ENCODE data around the gene DRC3. TPM values are rescaled to one million over a fixed set of nuclear protein-coding genes. Genes with fewer than 3 reads are reported as not detected.

The DRC3 gene
- total and polyA plus RNA-seq, 7 experiments from 2014 or later, result 0.50 to 2.4 (median 1.00) TPM; not detected in 4

- Mint-ChIP-seq H3K36me3 (peaks cover 3 to 31% (median 19%) of the 10 kb centered on the region in 5 donors), H3K4me3 (peak overlapping the region; percentile 60 to 94 (median 86)), H3K4me1 (peaks cover 50 to 87% (median 76%) of the 10 kb centered on the region in 7 donors), H3K9me3 (peaks cover 0 to 6% (median 0%) of the 10 kb centered on the region in 11 donors), H3K27ac (peak overlapping the region; percentile 93 to 100 (median 98)), H3K27me3 (no peaks in the 10 kb centered on the region)
- Histone ChIP-seq H3K9me3 (ENCODE audit: control insufficient read depth in 2 of 3, low read length in 3 of 3) (no peaks in the 10 kb centered on the region), H3K4me3 (ENCODE audit: low read length) (peak overlapping the region; percentile 37), H3K27me3 (ENCODE audit: control insufficient read depth in 2 of 2, insufficient read depth in 2 of 2, low read length in 2 of 2) (no peaks in the 10 kb centered on the region), H3K27ac (ENCODE audit: low read depth, low read length) (peak overlapping the region; percentile 79), H3K36me3 (ENCODE audit: control insufficient read depth in 2 of 3, insufficient read depth in 3 of 3, low read length in 3 of 3) (no peaks in the 10 kb centered on the region), H3K4me1 (ENCODE audit: control insufficient read depth in 2 of 2, insufficient read depth in 2 of 2, low read length in 2 of 2) (peaks cover 26 to 64% of the 10 kb centered on the region in 2 donors)
- intact Hi-C loops (cut with micrococcal nuclease), result loop anchor here (1.0 to 10.0 kb wide), 3 partner anchors 13 to 79 kb away; partner anchors contain the start of genes ATPAF2 (in 1 of the 2), DRC3 (in 1 of the 2), GID4 (in 1 of the 2) and TOM1L2 (in 1 of the 2)
- ChIA-PET CTCF (interaction anchor here (0.6 to 2.9 kb wide), 5 partner anchors 9 to 1414 kb away, joined by 3 to 12 read pairs (median 3); partner anchors contain the start of genes DRC3 and TOM1L2), POLR2A (interaction anchor here (0.6 to 5.4 kb wide), 5 partner anchors 8 to 341 kb away, joined by 3 to 62 read pairs (median 3); partner anchors contain the start of genes DRC3 and TOM1L2)
- peak; percentile 38 for ATAC-seq
- peak in 7 of 9 donors; percentile 10 to 44 (median 27) for DNase-seq
These were observed 12.9 kb upstream of the DRC3 start for GRCh38 chr17:17959520-17960361.

DNA sequence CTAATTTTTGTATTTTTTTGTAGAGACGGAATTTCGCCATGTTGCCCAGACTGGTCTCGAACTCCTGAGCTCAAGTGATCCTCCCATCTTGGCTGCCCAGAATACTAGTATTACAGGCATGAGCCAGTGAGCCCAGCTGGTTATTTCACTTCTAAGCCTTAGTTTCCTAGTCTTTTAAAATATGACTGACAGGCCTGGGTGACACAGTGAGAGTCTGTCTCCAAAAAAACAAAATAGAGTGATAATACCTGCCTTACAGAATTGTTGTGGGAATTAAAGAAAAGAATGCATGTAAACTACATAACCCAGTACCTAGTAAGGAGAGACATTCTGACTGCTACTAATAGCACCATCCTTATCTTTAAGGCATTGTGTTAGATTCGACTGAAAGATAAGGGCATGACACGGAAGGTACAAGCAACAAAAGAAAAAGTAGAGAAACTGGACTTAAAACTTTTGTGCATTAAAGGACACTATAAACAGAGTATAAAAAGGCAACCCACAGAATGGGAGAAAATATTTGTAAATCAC is 12.1 kb upstream of the DRC3 start:
- Histone ChIP-seq H3K36me3 (ENCODE audit: control insufficient read depth in 2 of 3, insufficient read depth in 3 of 3, low read length in 3 of 3) (no peaks in the 10 kb centered on the region), H3K27me3 (ENCODE audit: control insufficient read depth in 2 of 2, insufficient read depth in 2 of 2, low read length in 2 of 2) (no peaks in the 10 kb centered on the region), H3K4me1 (ENCODE audit: control insufficient read depth in 2 of 2, insufficient read depth in 2 of 2, low read length in 2 of 2) (peaks cover 26 to 58% of the 10 kb centered on the region in 2 donors), H3K4me3 (ENCODE audit: low read length) (peak overlapping the region; percentile 37), H3K9me3 (ENCODE audit: control insufficient read depth in 2 of 3, low read length in 3 of 3) (no peaks in the 10 kb centered on the region), H3K27ac (ENCODE audit: low read depth, low read length) (peak overlapping the region; percentile 79)
- DNase-seq, result no peak
- H3K4me1 Mint-ChIP-seq, result peaks cover 51 to 87% (median 77%) of the 10 kb centered on the region in 7 donors
- POLR2A ChIA-PET, result interaction anchor here (0.6 to 5.4 kb wide), 3 partner anchors 8 to 20 kb away, joined by 3 to 62 read pairs (median 62); partner anchors contain the start of genes DRC3 and TOM1L2
- intact Hi-C loops (cut with micrococcal nuclease), result loop anchor here in 1 of 2 donors (1.0 to 10.0 kb wide), 2 partner anchors 12 to 46 kb away; partner anchors contain the start of genes DRC3 and TOM1L2
- CTCF ChIA-PET, result interaction anchor here (0.7 to 2.9 kb wide), 3 partner anchors 11 to 1413 kb away, joined by 3 to 12 read pairs (median 4); partner anchors contain the start of genes DRC3 and TOM1L2
- ATAC-seq, result no peak
- peak overlapping the region; percentile 60 to 94 (median 86) for H3K4me3 Mint-ChIP-seq
- H3K9me3 Mint-ChIP-seq, result peaks cover 0 to 4% (median 0%) of the 10 kb centered on the region in 11 donors
- peak overlapping the region; percentile 93 to 100 (median 98) for H3K27ac Mint-ChIP-seq
- peaks cover 0 to 28% (median 14%) of the 10 kb centered on the region in 5 donors for H3K36me3 Mint-ChIP-seq
- H3K27me3 Mint-ChIP-seq, result no peaks in the 10 kb centered on the region

- POLR2A ChIA-PET, result no interaction called here
- DNase-seq, result no peak
These were observed 9.6 kb upstream of the DRC3 start for GRCh38 chr17:17963066-17963465.

DNA sequence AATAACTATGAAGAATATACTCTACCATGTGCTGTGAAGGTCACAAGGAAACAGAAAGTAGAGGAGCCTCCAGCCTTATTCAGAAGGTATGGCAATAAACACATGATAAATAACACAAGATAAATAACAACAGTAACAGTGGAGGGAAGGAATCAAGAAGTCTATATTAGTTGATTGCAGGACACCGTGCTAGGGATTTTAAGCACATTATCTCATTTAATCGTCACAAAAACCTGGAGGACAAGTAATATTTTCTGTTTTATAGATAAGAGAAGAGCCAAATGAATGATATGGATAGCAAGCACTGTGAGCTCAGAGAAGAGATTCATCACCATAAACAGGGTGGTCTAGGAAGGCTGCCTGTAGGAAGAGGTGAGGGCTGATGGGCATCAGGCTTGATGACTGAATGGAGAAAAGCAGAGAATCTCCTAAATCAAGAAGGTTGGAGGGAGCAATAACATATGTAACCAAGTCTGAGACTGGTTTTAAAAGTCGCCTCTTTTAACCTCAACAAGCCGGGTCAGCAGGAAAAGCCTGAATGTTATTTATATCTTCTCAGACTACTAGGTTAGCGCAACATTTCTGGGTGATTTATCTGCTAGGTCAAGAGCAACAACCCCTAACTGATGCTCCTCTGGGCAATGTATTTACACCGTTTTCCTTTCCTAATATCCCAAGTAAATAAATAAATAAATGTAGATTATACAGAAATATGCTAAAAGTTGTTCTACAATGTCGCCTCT is 8.8 kb upstream of the DRC3 start:
- Mint-ChIP-seq H3K4me1 (peaks cover 54 to 90% (median 81%) of the 10 kb centered on the region in 7 donors), H3K27ac (peak overlapping the region in 7 of 9 donors; percentile 18 to 80 (median 58)), H3K9me3 (no peaks in the 10 kb centered on the region), H3K36me3 (peaks cover 0 to 18% (median 8%) of the 10 kb centered on the region in 5 donors), H3K4me3 (peak overlapping the region in 4 of 10 donors; percentile 4 to 20 (median 10)), H3K27me3 (no peaks in the 10 kb centered on the region)
- Histone ChIP-seq H3K9me3 (ENCODE audit: control insufficient read depth in 2 of 3, low read length in 3 of 3) (no peaks in the 10 kb centered on the region), H3K4me3 (ENCODE audit: low read length) (no peak overlapping the region), H3K27me3 (ENCODE audit: control insufficient read depth in 2 of 2, insufficient read depth in 2 of 2, low read length in 2 of 2) (no peaks in the 10 kb centered on the region), H3K27ac (ENCODE audit: low read depth, low read length) (no peak overlapping the region), H3K4me1 (ENCODE audit: control insufficient read depth in 2 of 2, insufficient read depth in 2 of 2, low read length in 2 of 2) (peaks cover 14 to 39% of the 10 kb centered on the region in 2 donors), H3K36me3 (ENCODE audit: control insufficient read depth in 2 of 3, insufficient read depth in 3 of 3, low read length in 3 of 3) (no peaks in the 10 kb centered on the region)
- DNase-seq (no peak), ATAC-seq (no peak)
- intact Hi-C loops (cut with micrococcal nuclease), result loop anchor here in 1 of 2 donors (10.0 kb wide), 1 partner anchor 49 kb away; no protein-coding TSS in a partner anchor
- POLR2A ChIA-PET, result no interaction called here
- CTCF ChIA-PET, result interaction anchor here (1.2 kb wide), 1 partner anchor 110 kb away, joined by 3 read pairs; no protein-coding TSS in a partner anchor

More at GRCh38 chr17:17963066-17963465, 9.6 kb upstream of the DRC3 start:
- Histone ChIP-seq H3K4me1 (ENCODE audit: control insufficient read depth in 2 of 2, insufficient read depth in 2 of 2, low read length in 2 of 2) (peaks cover 22 to 47% of the 10 kb centered on the region in 2 donors), H3K36me3 (ENCODE audit: control insufficient read depth in 2 of 3, insufficient read depth in 3 of 3, low read length in 3 of 3) (no peaks in the 10 kb centered on the region), H3K27me3 (ENCODE audit: control insufficient read depth in 2 of 2, insufficient read depth in 2 of 2, low read length in 2 of 2) (no peaks in the 10 kb centered on the region), H3K4me3 (ENCODE audit: low read length) (no peak overlapping the region), H3K27ac (ENCODE audit: low read depth, low read length) (no peak overlapping the region), H3K9me3 (ENCODE audit: control insufficient read depth in 2 of 3, low read length in 3 of 3) (no peaks in the 10 kb centered on the region)
- Mint-ChIP-seq H3K4me3 (no peak overlapping the region), H3K27me3 (no peaks in the 10 kb centered on the region), H3K27ac (peak overlapping the region in 5 of 9 donors; percentile 53 to 80 (median 63)), H3K4me1 (peaks cover 57 to 92% (median 83%) of the 10 kb centered on the region in 7 donors), H3K9me3 (peaks cover 0 to 1% (median 0%) of the 10 kb centered on the region in 11 donors), H3K36me3 (peaks cover 0 to 18% (median 8%) of the 10 kb centered on the region in 5 donors)
- intact Hi-C loops (cut with micrococcal nuclease), result loop anchor here in 1 of 2 donors (10.0 kb wide), 1 partner anchor 48 kb away; no protein-coding TSS in a partner anchor
- no peak for ATAC-seq
- CTCF ChIA-PET, result interaction anchor here (1.2 kb wide), 1 partner anchor 109 kb away, joined by 3 read pairs; no protein-coding TSS in a partner anchor

DNA sequence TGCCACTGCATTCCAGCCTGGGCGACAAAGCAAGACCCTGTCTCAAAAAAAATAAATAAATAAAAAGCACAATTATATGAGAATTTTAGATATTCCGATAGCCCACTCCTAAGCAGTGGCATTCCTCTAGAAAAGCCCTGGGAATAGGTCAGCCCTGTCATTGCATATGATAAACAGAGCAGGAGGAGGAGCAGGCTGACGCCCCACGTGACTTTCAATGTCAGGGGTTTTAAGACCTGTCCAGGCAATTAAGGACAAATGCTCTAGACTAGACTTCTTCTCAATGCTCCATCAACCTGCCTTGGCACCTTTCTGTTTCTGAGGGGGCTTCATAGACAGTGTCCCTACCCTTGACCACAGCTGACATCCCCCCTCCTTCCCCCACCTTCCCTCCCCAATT is 8.0 kb upstream of the DRC3 start:
- Histone ChIP-seq H3K9me3 (ENCODE audit: control insufficient read depth in 2 of 3, low read length in 3 of 3) (no peaks in the 10 kb centered on the region), H3K4me3 (ENCODE audit: low read length) (no peak overlapping the region), H3K27me3 (ENCODE audit: control insufficient read depth in 2 of 2, insufficient read depth in 2 of 2, low read length in 2 of 2) (no peaks in the 10 kb centered on the region), H3K36me3 (ENCODE audit: control insufficient read depth in 2 of 3, insufficient read depth in 3 of 3, low read length in 3 of 3) (no peaks in the 10 kb centered on the region), H3K27ac (ENCODE audit: low read depth, low read length) (no peak overlapping the region), H3K4me1 (ENCODE audit: control insufficient read depth in 2 of 2, insufficient read depth in 2 of 2, low read length in 2 of 2) (peaks cover 9 to 36% of the 10 kb centered on the region in 2 donors)
- Mint-ChIP-seq H3K4me1 (peaks cover 48 to 88% (median 81%) of the 10 kb centered on the region in 7 donors), H3K27ac (peak overlapping the region in 2 of 9 donors; percentile 14 to 29), H3K36me3 (peaks cover 0 to 15% (median 8%) of the 10 kb centered on the region in 5 donors), H3K4me3 (peak overlapping the region in 1 of 10 donors; percentile 26), H3K9me3 (no peaks in the 10 kb centered on the region), H3K27me3 (no peaks in the 10 kb centered on the region)
- no peak for ATAC-seq
- intact Hi-C loops (cut with micrococcal nuclease), result loop anchor here in 1 of 2 donors (10.0 kb wide), 1 partner anchor 50 kb away; no protein-coding TSS in a partner anchor
- no peak for DNase-seq
- ChIA-PET POLR2A (interaction anchor here (6.7 kb wide), 1 partner anchor 6 kb away, joined by 62 read pairs; no protein-coding TSS in a partner anchor), CTCF (no interaction called here)

All from naive thymus-derived CD4-positive, alpha-beta T cell (primary cell).